T-helper 1 cell treated with Interleukin-12 subunit alpha and Interleukin-12 subunit beta and Interleukin-4 antibody, amounts not matched to agents 30 μg/mL and 1 μg/mL, for 36 hours (primary cell): ENCODE measurements around the gene NNAT.
"Not testable (repeated sequence)": the region's sequence is repeated elsewhere in the genome, so short reads cannot be mapped to it uniquely, and the experiment has no call there.

Experiments
- H3K27ac Mint-ChIP-seq: one replicate; pipeline ENCODE4 v1.8.0; 2021; ENCODE audit warnings: mild to moderate bottlenecking, mixed read lengths
- H3K27me3 Mint-ChIP-seq: one replicate; pipeline ENCODE4 v1.8.0; 2021; ENCODE audit warnings: low read depth, mixed read lengths
- H3K36me3 Mint-ChIP-seq: one replicate; pipeline ENCODE4 v1.8.0; 2021; ENCODE audit warnings: low read depth, mixed read lengths
- H3K4me1 Mint-ChIP-seq: one replicate; pipeline ENCODE4 v1.8.0; 2021; ENCODE audit warnings: low read depth, mixed read lengths
- H3K4me3 Mint-ChIP-seq: one replicate; pipeline ENCODE4 v1.8.0; 2021; ENCODE audit warnings: mild to moderate bottlenecking, moderate library complexity, mixed read lengths
- H3K9me3 Mint-ChIP-seq: one replicate; pipeline ENCODE4 v1.8.0; 2021; ENCODE audit warnings: mixed read lengths

The NNAT gene, protein sequence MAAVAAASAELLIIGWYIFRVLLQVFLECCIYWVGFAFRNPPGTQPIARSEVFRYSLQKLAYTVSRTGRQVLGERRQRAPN

DNA sequence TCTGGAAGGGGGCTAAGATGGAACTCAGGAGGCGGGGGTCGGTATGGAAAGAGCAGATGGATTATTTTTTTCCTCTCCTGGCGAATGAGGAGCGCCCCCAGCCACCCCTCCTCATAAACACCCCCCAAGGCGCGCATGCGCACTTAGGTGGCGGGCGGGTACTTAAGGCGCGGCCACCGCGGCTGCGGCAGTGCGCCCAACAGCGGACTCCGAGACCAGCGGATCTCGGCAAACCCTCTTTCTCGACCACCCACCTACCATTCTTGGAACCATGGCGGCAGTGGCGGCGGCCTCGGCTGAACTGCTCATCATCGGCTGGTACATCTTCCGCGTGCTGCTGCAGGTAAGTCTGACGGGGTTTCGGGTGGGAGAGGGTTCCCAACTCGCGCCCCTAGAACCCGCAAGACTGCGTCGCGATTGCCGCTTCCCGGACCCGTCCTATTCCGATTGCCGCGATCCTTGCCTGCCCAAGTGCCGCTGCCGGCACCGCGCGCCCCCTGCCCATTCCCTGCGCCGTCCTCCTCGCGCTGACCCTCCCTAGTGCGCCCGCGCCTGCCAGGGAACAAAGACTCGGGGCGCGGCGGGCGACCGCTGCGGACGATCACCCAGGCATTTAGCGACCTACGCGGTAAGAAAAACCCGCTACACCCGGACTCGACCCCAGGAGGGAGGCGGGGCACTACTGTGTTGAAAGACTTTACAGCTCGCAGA is at the start of gene NNAT:
Gene NNAT (plus strand): TSS at position 190 of the 711 bp plus-strand sequence. CDS start 82 bp downstream, at position 272.
- H3K4me1 Mint-ChIP-seq, result peaks cover 33% of the 10 kb centered on the region
- H3K9me3 Mint-ChIP-seq, result no peaks in the 10 kb centered on the region
- H3K36me3 Mint-ChIP-seq, result peaks cover 7% of the 10 kb centered on the region
- peaks cover 12% of the 10 kb centered on the region for H3K27me3 Mint-ChIP-seq
- no peak within 1 kb of the TSS for H3K27ac Mint-ChIP-seq
- peak within 1 kb of the TSS; percentile 14 for H3K4me3 Mint-ChIP-seq

DNA sequence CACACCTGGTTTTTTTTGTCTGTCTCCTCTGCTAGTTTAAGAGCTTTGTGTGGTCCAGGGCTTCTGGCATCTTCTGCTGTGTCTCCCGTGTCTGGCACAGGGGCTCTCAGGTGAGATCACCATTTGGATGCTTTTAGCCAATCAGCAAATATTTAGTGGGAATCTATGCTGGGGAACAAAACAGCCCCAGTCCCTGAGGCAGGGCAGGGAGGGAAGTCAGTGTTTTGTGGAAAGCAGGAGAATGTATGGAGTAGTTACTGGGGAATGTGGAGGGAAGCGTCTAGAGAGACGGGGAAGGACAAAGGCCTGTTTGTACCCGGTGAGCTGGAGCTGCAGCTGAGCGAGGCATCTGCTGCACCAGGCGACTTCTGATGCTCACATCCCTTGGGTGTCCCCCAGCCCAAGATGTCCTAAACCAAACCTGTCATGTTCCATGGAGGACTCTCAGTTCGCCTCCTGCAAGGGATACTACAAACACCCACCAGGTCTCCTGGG is 49.3 kb upstream of the NNAT start:
- Mint-ChIP-seq H3K4me1 (no peaks in the 10 kb centered on the region), H3K27ac (no peak overlapping the region), H3K36me3 (no peaks in the 10 kb centered on the region), H3K4me3 (no peak overlapping the region), H3K27me3 (peaks cover 17% of the 10 kb centered on the region), H3K9me3 (no peaks in the 10 kb centered on the region)

DNA sequence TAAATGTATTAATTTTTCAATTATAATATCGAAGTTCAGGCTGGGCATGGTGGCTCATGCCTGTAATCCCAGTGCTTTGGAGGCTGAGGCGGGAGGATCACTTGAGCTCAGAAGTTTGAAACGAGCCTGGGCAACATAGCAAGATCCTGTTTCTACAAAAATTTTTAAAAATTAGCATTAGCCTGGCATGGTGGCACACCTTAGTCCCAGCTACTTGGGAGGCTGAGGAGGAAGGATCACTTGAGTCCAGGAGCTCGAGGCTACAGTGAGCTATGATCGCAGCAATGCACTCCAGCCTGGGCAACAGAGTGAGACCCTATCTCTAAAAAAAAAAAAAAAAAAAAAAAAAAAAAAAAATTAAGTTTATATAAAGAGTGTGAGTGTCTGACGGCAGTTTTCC is 48.6 kb upstream of the NNAT start:
- not testable (repeated sequence) for H3K36me3 Mint-ChIP-seq, H3K4me1 Mint-ChIP-seq, H3K4me3 Mint-ChIP-seq, H3K27ac Mint-ChIP-seq, H3K9me3 Mint-ChIP-seq
- peaks cover 14% of the 10 kb centered on the region for H3K27me3 Mint-ChIP-seq

DNA sequence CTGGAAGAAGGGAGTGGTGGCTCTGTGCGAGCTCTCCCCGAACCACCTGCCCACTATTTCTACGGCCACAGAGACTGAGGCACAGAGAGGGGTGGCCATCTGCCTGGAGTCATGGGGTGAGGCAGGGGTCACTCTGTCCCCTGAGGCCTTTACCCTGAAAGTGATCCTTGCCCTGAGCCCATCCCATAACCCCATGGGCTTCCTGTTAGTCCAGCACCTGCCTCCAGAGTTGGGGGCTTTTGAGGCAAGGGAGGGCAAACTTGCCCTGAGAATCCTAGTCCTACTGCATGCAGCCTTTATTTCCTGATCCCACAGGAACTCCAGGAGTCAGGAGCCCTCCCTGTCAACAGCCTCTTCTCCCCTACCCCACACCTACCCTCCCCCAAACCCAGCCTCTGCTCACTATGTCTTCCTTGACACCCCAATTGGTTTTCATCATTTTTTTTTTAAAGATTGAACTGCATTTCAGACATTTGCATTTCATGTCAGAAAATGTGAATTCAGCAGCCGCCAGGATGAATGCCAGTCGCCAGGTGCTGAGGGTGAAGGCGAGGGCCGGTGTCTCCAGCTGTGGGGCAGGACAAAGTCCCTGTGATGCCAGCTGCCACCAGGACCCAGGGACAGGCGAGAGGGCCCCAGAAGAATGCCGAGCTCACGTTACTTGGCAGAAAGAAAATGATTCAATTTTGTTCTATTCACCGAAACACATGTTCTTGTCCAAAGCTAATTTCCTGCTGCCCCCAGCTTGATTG is 47.6 kb upstream of the NNAT start:
- no peaks in the 10 kb centered on the region for H3K4me1 Mint-ChIP-seq
- H3K9me3 Mint-ChIP-seq, result no peaks in the 10 kb centered on the region
- no peaks in the 10 kb centered on the region for H3K36me3 Mint-ChIP-seq
- H3K27me3 Mint-ChIP-seq, result peaks cover 11% of the 10 kb centered on the region
- no peak overlapping the region for H3K4me3 Mint-ChIP-seq
- no peak overlapping the region for H3K27ac Mint-ChIP-seq

DNA sequence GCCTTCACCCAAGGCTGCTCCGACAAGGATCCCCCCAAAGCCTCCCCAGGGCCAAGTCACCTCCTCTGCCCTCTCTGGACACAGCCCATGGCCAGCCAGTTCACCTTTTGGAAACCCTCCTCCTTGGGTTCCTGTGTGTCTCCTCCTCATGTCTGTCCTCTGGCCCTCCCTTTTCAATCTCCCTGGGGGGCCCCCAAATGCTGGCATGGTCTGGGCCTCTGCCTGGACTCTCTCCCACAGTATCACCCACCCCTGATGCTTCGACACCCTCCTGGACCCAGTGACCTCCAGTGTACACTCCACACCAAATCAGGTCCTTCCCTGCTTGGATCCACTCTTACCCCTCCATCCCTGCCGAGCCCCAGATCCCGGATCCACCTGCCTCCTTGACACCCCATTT is 46.7 kb upstream of the NNAT start:
- H3K4me1 Mint-ChIP-seq, result no peaks in the 10 kb centered on the region
- no peak overlapping the region for H3K4me3 Mint-ChIP-seq
- no peaks in the 10 kb centered on the region for H3K9me3 Mint-ChIP-seq
- H3K36me3 Mint-ChIP-seq, result no peaks in the 10 kb centered on the region
- H3K27ac Mint-ChIP-seq, result no peak overlapping the region
- peaks cover 11% of the 10 kb centered on the region for H3K27me3 Mint-ChIP-seq

DNA sequence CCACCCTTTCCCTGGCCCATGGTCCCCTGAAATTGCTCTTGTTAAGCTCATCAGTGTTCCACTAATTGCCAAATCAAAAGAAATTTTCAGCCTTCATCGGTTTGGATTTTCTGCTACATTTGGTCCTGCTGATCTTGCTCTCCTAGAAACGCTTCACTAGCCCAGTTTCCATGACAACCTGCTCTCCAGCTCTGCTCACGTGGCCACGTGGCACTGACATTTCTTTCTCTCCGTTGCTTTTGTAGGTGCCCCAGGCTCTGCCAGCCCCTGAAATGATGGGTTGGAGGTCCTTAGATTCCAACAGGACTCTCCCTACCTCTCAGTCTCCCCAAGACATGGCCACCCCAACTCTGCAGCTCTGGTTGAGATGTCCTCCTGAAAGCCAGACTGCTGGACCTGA is 45.8 kb upstream of the NNAT start:
- no peaks in the 10 kb centered on the region for H3K36me3 Mint-ChIP-seq
- H3K4me1 Mint-ChIP-seq, result no peaks in the 10 kb centered on the region
- no peak overlapping the region for H3K27ac Mint-ChIP-seq
- no peak overlapping the region for H3K4me3 Mint-ChIP-seq
- H3K27me3 Mint-ChIP-seq, result peaks cover 11% of the 10 kb centered on the region
- no peaks in the 10 kb centered on the region for H3K9me3 Mint-ChIP-seq

DNA sequence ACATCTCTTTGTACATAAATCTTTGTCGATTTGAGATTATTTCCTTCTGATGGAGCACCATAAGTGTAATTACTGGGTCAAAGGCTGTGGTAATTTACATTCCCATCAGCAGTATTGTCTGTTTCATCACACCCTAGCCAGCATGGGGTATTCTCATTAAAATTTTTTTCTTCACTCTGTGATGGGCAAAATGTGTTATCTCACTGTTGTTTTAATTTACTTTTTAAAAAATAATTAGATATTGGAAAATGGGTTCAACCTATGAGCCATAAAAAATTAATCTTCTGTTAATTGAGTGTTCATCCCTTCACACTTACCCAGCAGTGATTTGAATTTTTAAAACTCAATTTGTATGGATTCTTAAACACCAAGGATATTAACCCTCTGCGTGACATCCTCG is 44.0 kb upstream of the NNAT start:
- Mint-ChIP-seq H3K9me3 (no peaks in the 10 kb centered on the region), H3K27me3 (peaks cover 15% of the 10 kb centered on the region), H3K27ac (no peak overlapping the region)

DNA sequence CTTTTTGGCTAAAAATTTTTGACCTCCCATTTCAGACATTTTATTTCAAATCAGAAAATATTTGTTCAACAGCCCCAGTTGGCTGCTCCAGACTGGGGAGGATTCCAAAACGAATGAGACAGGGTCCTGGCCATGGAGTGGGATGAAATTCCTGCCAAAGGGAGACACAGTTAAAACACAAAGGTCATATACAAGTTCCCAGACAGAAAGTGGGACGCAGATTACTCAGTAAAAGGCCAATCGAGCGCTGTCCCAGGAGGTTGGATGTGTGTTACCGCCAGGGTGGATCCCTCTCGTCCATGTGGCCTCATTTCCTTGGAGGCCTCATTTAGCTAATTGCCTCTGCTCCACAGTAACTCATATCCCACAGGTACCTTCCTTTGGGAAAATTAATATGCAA is 41.8 kb upstream of the NNAT start:
- H3K27me3 Mint-ChIP-seq, result peaks cover 17% of the 10 kb centered on the region

More for the DNA sequence above, 44.0 kb upstream of the NNAT start:
- Mint-ChIP-seq H3K36me3 (no peaks in the 10 kb centered on the region), H3K4me1 (no peaks in the 10 kb centered on the region), H3K4me3 (no peak overlapping the region)

DNA sequence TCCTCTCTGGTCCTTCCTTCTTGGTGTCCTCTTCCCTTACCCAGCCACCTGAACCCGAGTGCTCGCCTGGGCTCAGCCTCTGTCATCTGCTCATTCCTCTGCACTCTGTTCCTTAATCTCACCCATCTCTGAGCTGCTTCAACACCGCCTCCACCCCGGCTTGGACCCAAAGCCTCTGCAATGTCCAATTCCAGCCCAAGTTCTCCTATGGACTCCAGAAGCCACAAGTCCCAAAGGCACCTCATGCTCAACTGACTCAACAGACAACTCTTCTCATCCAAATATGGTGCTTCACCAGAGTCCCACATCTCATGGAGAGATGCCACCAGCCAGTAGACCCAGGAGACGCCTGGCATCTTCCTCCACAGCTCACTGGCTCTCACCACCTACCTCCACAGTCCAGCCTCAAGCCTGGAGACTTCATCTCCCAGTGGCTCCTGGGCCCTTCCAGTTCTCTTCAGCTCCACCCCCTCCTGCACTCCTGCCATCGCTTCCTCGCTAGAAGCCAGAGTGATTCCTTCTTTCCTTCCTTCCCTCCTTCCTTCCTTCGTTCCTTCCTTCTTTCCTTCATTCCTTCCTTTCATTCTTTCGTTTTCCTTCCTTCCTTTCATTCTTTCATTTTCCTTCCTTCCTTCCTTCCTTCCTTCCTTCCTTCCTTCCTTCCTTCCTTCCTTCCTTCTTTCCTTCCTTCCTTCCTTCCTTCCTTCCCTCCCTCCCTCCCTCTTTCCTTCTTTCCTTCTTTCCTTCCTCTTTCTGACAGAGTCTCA is 40.9 kb upstream of the NNAT start:
- no peaks in the 10 kb centered on the region for H3K9me3 Mint-ChIP-seq
- H3K36me3 Mint-ChIP-seq, result no peaks in the 10 kb centered on the region
- no peak overlapping the region for H3K4me3 Mint-ChIP-seq
- H3K27me3 Mint-ChIP-seq, result peaks cover 22% of the 10 kb centered on the region
- no peaks in the 10 kb centered on the region for H3K4me1 Mint-ChIP-seq
- H3K27ac Mint-ChIP-seq, result no peak overlapping the region

More for the DNA sequence above, 41.8 kb upstream of the NNAT start:
- H3K36me3 Mint-ChIP-seq, result no peaks in the 10 kb centered on the region
- no peaks in the 10 kb centered on the region for H3K4me1 Mint-ChIP-seq
- no peak overlapping the region for H3K4me3 Mint-ChIP-seq
- H3K9me3 Mint-ChIP-seq, result no peaks in the 10 kb centered on the region
- H3K27ac Mint-ChIP-seq, result no peak overlapping the region

DNA sequence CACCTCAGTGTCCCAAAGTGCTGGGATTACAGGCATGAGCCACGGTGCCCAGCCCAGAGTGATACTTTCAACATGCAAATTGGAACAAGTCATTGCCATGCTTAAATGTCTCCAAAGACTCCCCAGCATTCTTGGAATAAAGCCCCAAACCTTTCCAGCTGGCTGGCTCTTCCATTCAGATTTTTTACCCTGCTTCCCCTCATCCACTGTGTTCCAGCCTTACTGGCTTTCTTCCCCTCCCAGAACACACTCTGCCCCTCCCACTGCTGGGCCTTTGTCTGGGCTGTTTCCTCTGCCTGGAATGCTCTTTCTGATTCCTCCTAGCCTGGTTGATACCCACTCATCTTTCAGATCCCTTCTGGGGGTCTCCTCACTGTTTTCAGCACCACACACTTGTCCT is 40.1 kb upstream of the NNAT start:
- H3K4me3 Mint-ChIP-seq, result no peak overlapping the region
- H3K9me3 Mint-ChIP-seq, result no peaks in the 10 kb centered on the region
- H3K27ac Mint-ChIP-seq, result no peak overlapping the region
- H3K36me3 Mint-ChIP-seq, result no peaks in the 10 kb centered on the region
- H3K4me1 Mint-ChIP-seq, result no peaks in the 10 kb centered on the region
- peaks cover 22% of the 10 kb centered on the region for H3K27me3 Mint-ChIP-seq

DNA sequence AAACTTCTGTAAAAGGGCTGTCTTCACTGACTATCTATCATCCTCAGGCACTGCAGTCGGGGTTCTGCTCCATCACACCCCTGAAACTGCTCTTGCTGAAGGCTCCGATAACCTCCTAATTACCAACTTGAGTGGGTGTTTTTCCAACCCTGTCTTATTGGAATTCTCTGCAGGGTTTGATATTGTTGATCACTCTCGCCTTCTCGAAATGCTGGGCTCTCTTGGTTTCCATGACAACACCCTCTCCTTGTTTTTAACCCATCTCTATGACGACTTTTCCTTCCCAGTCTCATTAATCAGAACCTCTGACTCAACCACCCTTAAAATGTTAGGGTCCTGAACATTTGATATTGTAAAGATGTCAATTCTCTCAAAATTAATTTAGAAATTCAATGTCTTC is 39.4 kb upstream of the NNAT start:
- H3K9me3 Mint-ChIP-seq, result no peaks in the 10 kb centered on the region
- H3K36me3 Mint-ChIP-seq, result no peaks in the 10 kb centered on the region
- H3K27me3 Mint-ChIP-seq, result peaks cover 22% of the 10 kb centered on the region
- H3K4me3 Mint-ChIP-seq, result no peak overlapping the region
- no peaks in the 10 kb centered on the region for H3K4me1 Mint-ChIP-seq
- no peak overlapping the region for H3K27ac Mint-ChIP-seq

DNA sequence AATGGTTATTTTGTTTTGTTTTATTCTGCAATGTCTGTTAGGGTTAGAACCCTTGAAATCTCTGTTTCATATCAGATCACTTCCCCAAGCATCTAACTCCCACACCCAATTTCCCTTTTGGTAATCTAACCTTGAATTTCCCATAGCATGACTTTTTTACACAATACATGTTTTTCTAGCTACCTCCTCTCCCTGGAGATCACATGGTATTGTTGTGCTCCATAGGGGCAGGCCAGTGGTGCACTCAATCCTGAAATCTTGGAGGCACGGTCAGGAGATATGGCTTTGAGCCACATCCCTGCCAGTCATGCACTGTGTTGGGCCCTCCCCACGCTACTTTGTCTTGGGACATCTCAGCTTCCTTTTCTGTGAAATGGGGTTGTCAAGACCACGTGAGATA is 36.7 kb upstream of the NNAT start:
- Mint-ChIP-seq H3K4me1 (no peaks in the 10 kb centered on the region), H3K27ac (no peak overlapping the region), H3K36me3 (no peaks in the 10 kb centered on the region), H3K27me3 (peaks cover 20% of the 10 kb centered on the region), H3K4me3 (no peak overlapping the region), H3K9me3 (no peaks in the 10 kb centered on the region)

DNA sequence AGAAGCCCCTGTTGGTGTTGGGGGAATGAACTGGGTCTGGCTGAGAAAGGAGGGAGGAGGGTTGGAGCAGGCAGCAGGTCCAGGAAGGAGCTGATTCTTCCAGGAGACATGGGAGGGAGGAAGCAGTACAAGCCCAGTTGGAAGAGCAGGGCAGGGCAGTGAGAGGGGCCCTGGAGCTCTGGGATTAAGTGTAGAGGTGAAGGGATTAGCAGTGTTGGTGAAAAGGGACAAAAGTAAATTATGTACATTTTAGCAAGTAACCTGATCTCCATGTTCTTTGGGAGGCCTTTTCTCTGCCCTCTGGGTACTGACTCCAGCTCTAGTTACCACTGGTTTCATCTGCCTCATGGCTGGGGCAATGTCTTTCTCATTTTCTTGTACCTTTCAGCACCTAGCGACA is 34.8 kb upstream of the NNAT start:
- not testable (repeated sequence) for H3K27ac Mint-ChIP-seq, H3K4me3 Mint-ChIP-seq, H3K9me3 Mint-ChIP-seq, H3K4me1 Mint-ChIP-seq, H3K36me3 Mint-ChIP-seq
- peaks cover 20% of the 10 kb centered on the region for H3K27me3 Mint-ChIP-seq

DNA sequence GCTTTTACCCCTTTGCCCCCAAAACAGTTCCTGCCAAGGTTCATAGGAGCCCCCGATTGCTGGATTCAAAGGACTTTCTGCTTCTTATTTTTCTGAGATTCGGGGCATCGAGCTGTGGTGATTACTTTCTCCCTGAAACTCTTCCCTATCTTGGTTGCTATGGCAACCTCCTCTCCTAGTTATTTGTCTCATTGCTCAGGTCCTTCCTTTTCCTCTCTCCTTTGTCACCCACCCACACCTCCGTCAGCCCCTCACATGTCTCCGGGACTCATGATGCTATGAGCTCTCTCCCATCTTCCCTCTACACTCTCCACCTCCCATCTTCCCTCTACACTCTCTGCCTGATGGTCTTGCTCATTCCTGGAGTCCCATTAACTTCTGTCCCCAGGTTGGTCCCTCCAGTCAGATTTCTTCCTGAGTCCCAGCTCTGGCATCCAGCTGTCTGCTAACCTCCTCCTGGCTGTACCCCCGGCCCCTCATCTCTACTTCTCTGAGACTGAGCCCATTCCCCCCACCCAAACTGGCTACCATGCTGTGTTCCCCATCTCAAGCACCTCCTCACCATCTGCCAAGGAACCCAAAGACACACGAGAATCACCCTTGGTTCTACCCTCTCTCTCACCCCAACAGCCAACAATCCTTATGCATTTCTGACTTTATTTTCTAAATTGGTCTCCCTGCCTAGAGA is 30.2 kb upstream of the NNAT start:
- Mint-ChIP-seq H3K36me3 (no peaks in the 10 kb centered on the region), H3K9me3 (no peaks in the 10 kb centered on the region), H3K27ac (no peak overlapping the region), H3K4me1 (no peaks in the 10 kb centered on the region), H3K27me3 (peaks cover 4% of the 10 kb centered on the region), H3K4me3 (no peak overlapping the region)
